NB4 (cell line): ENCODE results near the gene NSFL1C.

ENCODE experiments used
- CTCF ChIP-seq: IDR thresholded peaks from one replicate; pipeline ENCODE4 v1.5.1; 2012; ENCODE audit warnings: low read depth, low read length
- MAX ChIP-seq: IDR thresholded peaks from 2 replicates; pipeline ENCODE4 v1.6.1; 2011; ENCODE audit warnings: low read depth, low read length
- MYC ChIP-seq: IDR thresholded peaks from 2 replicates; pipeline ENCODE4 v1.6.1; 2011; ENCODE audit warnings: low read depth, low read length
- POLR2A ChIP-seq: IDR thresholded peaks from 2 replicates; pipeline ENCODE4 v1.6.1; 2011; ENCODE audit warnings: mild to moderate bottlenecking; ENCODE audit not compliant: insufficient read length; ENCODE audit errors: extremely low read depth

GRCh38 chr20:1429143-1429728 lies 37.4 kb downstream of the NSFL1C start:
- no peak for TF ChIP-seq POLR2A
- no peak for TF ChIP-seq CTCF
- TF ChIP-seq MAX: no peak
- no peak for TF ChIP-seq MYC
